Measurements from ENCODE around the gene SLC49A3.
"Not testable (repeated sequence)": the region's sequence is repeated elsewhere in the genome, so short reads cannot be mapped to it uniquely, and the experiment has no call there.

Gene SLC49A3

DNA sequence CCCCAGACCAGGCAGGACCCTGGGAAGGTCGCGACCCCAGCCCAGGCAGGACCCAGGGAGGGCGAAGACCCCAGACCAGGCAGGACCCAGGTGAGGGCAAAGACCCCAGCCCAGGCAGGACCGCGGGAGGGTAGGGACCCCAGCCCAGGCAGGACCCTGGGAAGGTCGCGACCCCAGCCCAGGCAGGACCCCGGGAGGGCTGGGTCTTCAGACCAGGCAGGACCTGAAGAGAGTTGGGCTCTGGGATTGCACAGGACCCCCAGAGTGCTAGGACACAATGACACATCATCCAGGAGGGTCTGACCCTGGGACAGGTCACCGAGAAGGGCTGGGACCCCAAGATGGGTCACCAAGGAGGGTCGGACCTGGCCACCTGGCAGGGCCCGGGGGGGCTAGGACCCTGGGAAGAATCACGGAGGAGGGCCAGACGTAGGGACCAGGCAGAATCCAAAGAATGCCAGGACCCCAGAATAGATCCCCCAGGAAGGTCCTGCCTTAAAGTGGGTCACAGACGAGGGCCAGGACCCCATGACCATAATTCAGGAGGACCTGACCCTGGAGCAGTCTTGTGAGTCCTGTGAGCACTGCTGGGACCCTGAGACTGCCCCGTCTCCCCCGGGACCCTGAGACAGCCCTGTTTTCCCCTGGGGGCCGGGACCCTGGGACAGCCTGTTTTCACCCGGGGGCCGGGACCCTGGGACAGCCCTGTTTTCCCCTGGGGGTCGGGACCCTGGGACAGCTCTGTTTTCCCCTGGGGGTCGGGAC, 18.1 kb upstream of the SLC49A3 start:
- Histone ChIP-seq H3K27ac (ENCODE audit: low read length) (no peak overlapping the region), H3K4me3 (ENCODE audit: low read depth in 1 of 2, low read length in 2 of 2) (peak overlapping the region; percentile 53 to 80), H3K4me1 (ENCODE audit: control insufficient read depth in 1 of 2, insufficient read depth in 2 of 2, low read length in 2 of 2) (peaks cover 15 to 25% of the 10 kb centered on the region in 2 donors)

DNA sequence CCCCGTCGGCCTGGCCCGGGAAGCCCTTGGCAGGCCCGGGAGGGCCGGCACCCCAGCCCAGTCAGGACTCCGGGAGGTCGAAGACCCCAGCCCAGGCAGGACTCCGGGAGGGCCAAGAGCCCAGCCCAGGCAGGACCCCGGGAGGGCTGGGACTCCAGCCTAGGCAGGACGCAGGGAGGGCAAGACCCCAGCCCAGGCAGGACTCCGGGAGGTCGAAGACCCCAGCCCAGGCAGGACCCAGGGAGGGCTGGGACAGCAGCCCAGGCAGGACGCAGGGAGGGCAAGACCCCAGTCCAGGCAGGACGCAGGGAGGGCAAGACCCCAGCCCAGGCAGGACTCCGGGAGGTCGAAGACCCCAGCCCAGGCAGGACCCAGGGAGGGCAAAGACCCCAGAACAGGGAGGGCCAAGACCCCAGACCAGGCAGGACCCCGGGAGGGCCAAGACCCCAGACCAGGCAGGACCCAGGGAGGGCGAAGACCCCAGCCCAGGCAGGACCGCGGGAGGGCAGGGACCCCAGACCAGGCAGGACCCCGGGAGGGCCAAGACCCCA, 17.2 kb upstream of the SLC49A3 start:
- peak overlapping the region; percentile 80 to 81 for H3K4me3 ChIP-seq (ENCODE audit: low read depth in 1 of 2, low read length in 2 of 2)
- not testable (repeated sequence) for H3K9me3 ChIP-seq (ENCODE audit: control insufficient read depth in 1 of 2, low read length in 2 of 2); H3K36me3 ChIP-seq (ENCODE audit: control insufficient read depth in 1 of 2, insufficient read depth in 2 of 2, low read length in 2 of 2); H3K27me3 ChIP-seq (ENCODE audit: low read depth, low read length)
- peak overlapping the region; percentile 67 for H3K27ac ChIP-seq (ENCODE audit: low read length)
- H3K4me1 ChIP-seq (ENCODE audit: control insufficient read depth in 1 of 2, insufficient read depth in 2 of 2, low read length in 2 of 2) = peaks cover 15 to 25% of the 10 kb centered on the region in 2 donors

More for the DNA sequence above, 18.1 kb upstream of the SLC49A3 start:
- Histone ChIP-seq H3K9me3 (ENCODE audit: control insufficient read depth in 1 of 2, low read length in 2 of 2) (no peaks in the 10 kb centered on the region), H3K27me3 (ENCODE audit: low read depth, low read length) (no peaks in the 10 kb centered on the region), H3K36me3 (ENCODE audit: control insufficient read depth in 1 of 2, insufficient read depth in 2 of 2, low read length in 2 of 2) (no peaks in the 10 kb centered on the region)

DNA sequence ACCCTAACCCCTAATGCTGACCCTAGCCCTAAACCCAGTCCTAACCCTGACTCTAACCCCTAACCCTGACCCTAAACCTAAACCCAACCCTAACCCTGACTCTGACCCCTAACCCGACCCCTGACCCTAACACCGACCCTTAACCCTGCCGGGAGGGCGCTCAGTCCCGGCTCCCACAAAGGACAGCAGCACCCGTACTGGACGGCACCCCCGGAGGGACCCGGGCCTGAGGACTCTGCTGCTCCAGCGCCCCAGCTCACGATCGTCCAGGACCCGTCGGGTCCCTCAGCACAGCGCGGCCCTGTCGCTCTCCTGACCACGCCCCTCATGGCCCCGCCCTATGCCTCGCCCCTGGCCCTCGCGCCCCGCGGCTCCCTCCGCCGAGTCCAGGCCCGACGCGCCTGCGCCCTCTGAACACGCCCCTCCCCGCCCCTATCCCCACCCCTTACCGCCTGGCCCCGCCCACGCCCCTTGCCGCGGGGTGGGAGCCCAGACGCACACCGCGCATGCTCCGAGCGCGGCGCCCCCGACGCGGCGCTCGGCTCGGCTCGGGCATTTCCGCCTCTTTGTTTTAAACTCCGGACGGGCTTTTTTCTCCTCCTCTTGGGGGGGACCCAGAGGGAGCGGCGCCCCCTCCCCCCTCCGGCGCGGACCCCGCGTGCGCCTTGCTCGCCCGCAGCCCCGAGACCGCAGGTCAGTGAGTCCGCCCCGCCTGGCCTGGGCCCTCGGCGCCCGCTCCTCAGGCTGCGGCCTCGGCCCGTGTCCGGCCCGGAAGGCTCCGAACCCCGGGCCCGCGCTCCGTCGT, 16.5 kb upstream of the SLC49A3 start, which contains the start of gene PCGF3:
Gene PCGF3, plus strand, starts transcription at position 555 of the 805 bp plus-strand sequence. CDS start 27,849 bp downstream, outside the sequence.
- Histone ChIP-seq H3K4me3 (ENCODE audit: low read depth in 1 of 2, low read length in 2 of 2) (peak within 1 kb of the TSS; percentile 80 to 81), H3K27me3 (ENCODE audit: low read depth, low read length) (no peaks in the 10 kb centered on the region), H3K9me3 (ENCODE audit: control insufficient read depth in 1 of 2, low read length in 2 of 2) (no peaks in the 10 kb centered on the region), H3K27ac (ENCODE audit: low read length) (peak within 1 kb of the TSS; percentile 67), H3K4me1 (ENCODE audit: control insufficient read depth in 1 of 2, insufficient read depth in 2 of 2, low read length in 2 of 2) (peaks cover 15 to 25% of the 10 kb centered on the region in 2 donors), H3K36me3 (ENCODE audit: control insufficient read depth in 1 of 2, insufficient read depth in 2 of 2, low read length in 2 of 2) (no peaks in the 10 kb centered on the region)

DNA sequence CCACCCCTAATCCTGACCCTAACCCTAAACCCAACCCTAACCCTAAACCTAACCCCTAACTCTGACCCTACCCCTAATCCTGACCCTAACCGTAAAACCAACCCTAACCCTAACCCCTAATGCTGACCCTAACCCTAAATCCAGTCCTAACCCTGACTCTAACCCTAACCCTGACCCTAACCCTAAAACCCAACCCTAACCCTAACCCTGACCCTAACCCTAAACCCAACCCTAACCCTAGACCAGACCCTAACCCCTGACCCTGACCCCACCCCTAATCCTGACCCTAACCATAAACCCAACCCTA, 16.0 kb upstream of the SLC49A3 start:
- Histone ChIP-seq H3K4me3 (ENCODE audit: low read depth in 1 of 2, low read length in 2 of 2) (peak overlapping the region; percentile 52 to 80), H3K9me3 (ENCODE audit: control insufficient read depth in 1 of 2, low read length in 2 of 2) (no peaks in the 10 kb centered on the region), H3K27me3 (ENCODE audit: low read depth, low read length) (no peaks in the 10 kb centered on the region)

DNA sequence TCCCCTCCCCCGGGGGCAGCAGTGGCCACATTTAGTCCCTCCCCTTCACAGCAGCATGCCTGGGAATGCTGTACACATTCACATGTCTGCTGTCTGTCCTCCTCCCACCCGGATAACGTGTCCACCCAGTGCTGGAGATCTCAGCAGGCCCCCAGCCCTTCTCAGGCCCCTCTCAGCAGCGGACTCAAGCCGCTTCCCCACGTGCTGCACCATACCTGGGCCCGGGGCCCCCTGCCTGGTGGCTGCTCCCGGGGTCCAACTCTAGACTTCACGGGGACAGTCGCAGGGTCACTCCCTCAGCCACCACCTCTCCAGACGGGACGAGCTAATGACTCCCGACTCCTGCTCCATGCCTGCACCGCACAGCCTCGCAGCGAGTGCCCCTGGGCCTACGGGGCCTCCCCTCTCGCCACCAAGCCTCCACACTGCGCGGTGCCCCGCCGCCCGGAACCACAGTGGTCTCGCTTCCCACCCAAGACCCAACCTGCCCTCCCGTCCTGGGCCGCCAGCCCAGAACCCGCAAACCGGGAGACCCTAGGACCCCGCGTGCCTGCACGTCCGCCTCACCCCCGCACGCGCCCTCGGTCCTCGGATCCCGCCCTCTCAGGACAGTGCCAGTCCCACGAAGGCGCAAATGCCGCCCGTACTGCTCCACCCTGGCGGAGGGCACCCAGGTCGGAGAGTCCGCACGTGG, 15.4 kb upstream of the SLC49A3 start:
- no peak overlapping the region for H3K4me3 ChIP-seq (ENCODE audit: low read depth in 1 of 2, low read length in 2 of 2)
- H3K27me3 ChIP-seq (ENCODE audit: low read depth, low read length) = no peaks in the 10 kb centered on the region
- no peaks in the 10 kb centered on the region for H3K36me3 ChIP-seq (ENCODE audit: control insufficient read depth in 1 of 2, insufficient read depth in 2 of 2, low read length in 2 of 2)
- no peaks in the 10 kb centered on the region for H3K9me3 ChIP-seq (ENCODE audit: control insufficient read depth in 1 of 2, low read length in 2 of 2)
- H3K27ac ChIP-seq (ENCODE audit: low read length) = no peak overlapping the region
- peaks cover 15 to 25% of the 10 kb centered on the region in 2 donors for H3K4me1 ChIP-seq (ENCODE audit: control insufficient read depth in 1 of 2, insufficient read depth in 2 of 2, low read length in 2 of 2)

More for the DNA sequence above, 16.0 kb upstream of the SLC49A3 start:
- H3K36me3 ChIP-seq (ENCODE audit: control insufficient read depth in 1 of 2, insufficient read depth in 2 of 2, low read length in 2 of 2) = no peaks in the 10 kb centered on the region
- peaks cover 15 to 25% of the 10 kb centered on the region in 2 donors for H3K4me1 ChIP-seq (ENCODE audit: control insufficient read depth in 1 of 2, insufficient read depth in 2 of 2, low read length in 2 of 2)
- no peak overlapping the region for H3K27ac ChIP-seq (ENCODE audit: low read length)

DNA sequence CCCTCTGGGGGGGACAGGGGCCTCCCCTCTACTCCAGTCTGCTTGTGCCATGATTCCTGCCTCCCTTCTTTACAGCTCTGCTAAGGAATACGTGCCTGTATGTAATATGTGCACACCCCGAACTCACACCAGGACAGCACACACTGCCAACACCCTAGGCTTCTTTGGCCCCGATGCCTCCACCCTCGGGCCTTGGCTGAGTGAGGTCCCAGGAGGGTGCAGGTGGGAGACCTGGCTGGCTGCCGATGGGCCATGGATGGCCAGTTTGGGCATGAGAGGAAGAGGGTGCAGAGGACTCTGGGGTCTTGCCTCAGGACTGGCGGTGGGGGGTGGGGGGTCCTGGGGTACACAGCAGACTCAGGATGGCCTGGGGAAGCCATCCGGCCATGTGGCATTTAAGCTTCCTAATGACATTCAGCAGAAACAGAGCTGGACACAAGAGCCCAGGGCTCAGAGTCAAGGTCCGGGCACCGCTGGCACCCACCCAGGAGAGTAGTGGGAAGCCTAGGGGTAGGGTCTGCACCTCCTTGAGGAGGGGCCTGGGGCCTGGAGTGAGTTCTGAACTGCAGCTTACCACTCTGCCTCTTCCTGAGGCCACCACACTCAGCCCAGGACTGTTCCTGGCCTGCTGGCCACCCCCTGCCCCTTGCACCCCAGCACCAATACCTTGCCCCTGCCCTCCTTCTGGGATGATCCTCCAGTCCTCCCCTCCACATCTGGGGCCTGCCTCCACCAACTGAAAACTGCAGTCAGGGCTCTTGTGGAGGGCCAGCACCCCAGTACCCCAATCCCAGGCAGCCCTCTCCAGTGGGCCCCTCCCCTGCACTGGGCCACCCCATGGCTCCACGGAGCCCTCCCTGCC, 14.6 kb upstream of the SLC49A3 start:
- Histone ChIP-seq H3K27ac (ENCODE audit: low read length) (no peak overlapping the region), H3K36me3 (ENCODE audit: control insufficient read depth in 1 of 2, insufficient read depth in 2 of 2, low read length in 2 of 2) (no peaks in the 10 kb centered on the region)

DNA sequence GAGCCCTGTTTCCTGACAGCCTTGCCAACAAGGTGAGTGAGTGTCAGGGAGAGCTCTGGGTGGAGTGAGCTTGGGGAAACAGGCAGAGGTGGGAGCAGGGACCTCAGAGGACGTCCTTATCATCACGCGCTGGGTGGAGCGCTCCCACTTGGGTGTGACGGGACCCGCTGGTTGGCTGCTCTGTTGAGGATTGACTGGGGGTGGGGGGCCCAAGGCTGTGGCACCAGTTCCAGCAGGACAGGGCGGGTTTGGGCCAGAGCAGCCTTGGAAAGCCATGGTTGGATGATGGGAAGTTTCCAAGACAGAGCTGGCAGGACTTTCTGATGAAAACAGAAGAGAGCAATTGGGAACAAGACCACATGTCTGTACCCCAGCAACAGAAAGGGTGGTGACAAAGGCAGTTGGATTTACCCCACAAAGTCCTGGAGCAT, 13.7 kb upstream of the SLC49A3 start:
- Histone ChIP-seq H3K9me3 (ENCODE audit: control insufficient read depth in 1 of 2, low read length in 2 of 2) (no peaks in the 10 kb centered on the region), H3K27ac (ENCODE audit: low read length) (no peak overlapping the region), H3K4me3 (ENCODE audit: low read depth in 1 of 2, low read length in 2 of 2) (no peak overlapping the region), H3K27me3 (ENCODE audit: low read depth, low read length) (no peaks in the 10 kb centered on the region), H3K36me3 (ENCODE audit: control insufficient read depth in 1 of 2, insufficient read depth in 2 of 2, low read length in 2 of 2) (no peaks in the 10 kb centered on the region), H3K4me1 (ENCODE audit: control insufficient read depth in 1 of 2, insufficient read depth in 2 of 2, low read length in 2 of 2) (peaks cover 8 to 11% of the 10 kb centered on the region in 2 donors)

More for the DNA sequence above, 14.6 kb upstream of the SLC49A3 start:
- Histone ChIP-seq H3K4me3 (ENCODE audit: low read depth in 1 of 2, low read length in 2 of 2) (no peak overlapping the region), H3K4me1 (ENCODE audit: control insufficient read depth in 1 of 2, insufficient read depth in 2 of 2, low read length in 2 of 2) (peaks cover 14 to 20% of the 10 kb centered on the region in 2 donors), H3K9me3 (ENCODE audit: control insufficient read depth in 1 of 2, low read length in 2 of 2) (no peaks in the 10 kb centered on the region), H3K27me3 (ENCODE audit: low read depth, low read length) (no peaks in the 10 kb centered on the region)

DNA sequence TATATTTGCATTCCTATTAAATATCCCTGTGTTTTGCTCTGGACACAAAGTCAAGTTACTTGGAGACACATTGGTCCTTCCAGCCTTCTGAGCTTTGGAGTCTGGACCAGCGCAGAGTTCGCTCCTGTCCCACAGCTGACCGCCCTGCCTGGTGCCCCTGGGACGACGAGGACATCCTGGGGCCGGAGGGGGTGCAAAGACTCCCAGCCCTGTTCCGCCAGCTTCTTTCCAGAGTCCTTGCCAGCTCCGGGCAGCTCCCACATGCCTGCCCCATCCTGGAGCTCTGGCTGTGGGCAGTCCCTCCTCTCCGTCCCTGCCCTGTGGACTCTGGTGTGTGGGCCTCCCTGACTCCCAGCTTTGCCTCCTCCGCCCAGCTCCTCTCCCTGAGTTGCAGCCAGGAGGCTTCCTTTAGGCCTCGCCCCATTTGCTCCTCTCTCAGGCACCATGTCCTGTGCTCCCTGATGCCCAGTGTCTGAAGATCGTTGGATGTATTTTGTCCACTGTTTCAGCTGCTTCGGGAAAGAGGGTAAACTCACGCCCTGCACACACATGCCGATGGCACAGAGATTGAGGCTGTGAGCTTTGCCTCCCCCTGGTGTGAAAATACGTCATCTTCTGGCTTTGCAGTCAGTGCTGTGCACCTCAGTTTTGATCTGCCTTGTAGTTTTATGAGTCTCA, 11.8 kb upstream of the SLC49A3 start:
- no peak overlapping the region for H3K4me3 ChIP-seq (ENCODE audit: low read depth in 1 of 2, low read length in 2 of 2)
- no peaks in the 10 kb centered on the region for H3K27me3 ChIP-seq (ENCODE audit: low read depth, low read length)
- H3K27ac ChIP-seq (ENCODE audit: low read length) = no peak overlapping the region
- no peaks in the 10 kb centered on the region for H3K36me3 ChIP-seq (ENCODE audit: control insufficient read depth in 1 of 2, insufficient read depth in 2 of 2, low read length in 2 of 2)
- H3K4me1 ChIP-seq (ENCODE audit: control insufficient read depth in 1 of 2, insufficient read depth in 2 of 2, low read length in 2 of 2) = peaks cover 0 to 4% of the 10 kb centered on the region in 2 donors
- no peaks in the 10 kb centered on the region for H3K9me3 ChIP-seq (ENCODE audit: control insufficient read depth in 1 of 2, low read length in 2 of 2)

DNA sequence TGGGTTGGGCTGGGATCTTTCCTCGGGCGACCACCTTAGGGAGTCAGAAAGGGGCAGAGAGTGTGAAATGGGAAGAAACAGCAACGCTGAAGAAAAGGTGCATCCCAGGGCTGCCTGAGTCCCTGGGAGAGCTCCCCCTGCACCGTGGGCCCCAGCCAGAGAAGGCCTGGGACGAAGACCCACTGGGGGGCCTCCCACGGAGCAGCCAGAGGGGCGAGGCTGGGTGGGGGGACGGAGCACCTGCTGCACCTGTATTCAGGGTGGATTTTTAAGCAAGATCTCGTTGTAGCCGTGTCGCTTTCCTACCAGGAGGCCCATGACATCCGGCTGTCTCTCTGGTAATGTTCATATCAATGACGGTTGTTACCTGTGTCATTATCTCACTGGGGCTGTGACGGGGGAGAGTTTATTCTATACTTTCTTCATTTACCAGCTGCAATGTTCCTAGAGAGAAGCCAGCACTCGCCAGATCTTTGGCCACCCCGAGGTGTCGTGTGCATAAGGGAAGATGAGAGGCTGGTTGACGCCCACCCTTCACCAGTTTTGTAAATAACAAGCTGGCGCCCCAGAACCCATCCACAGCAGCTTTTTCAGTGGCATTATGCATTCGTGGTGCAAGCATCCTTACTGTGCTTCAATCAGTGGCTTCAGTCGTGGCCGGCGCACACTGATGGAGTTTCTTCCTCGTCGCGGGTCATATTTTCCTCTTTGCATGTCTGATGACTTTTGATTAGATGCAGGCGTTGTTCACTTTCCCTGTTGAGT, 11.0 kb upstream of the SLC49A3 start:
- Histone ChIP-seq H3K4me3 (ENCODE audit: low read depth in 1 of 2, low read length in 2 of 2) (no peak overlapping the region), H3K27me3 (ENCODE audit: low read depth, low read length) (no peaks in the 10 kb centered on the region), H3K27ac (ENCODE audit: low read length) (no peak overlapping the region), H3K4me1 (ENCODE audit: control insufficient read depth in 1 of 2, insufficient read depth in 2 of 2, low read length in 2 of 2) (peaks cover 0 to under 1% of the 10 kb centered on the region in 2 donors), H3K36me3 (ENCODE audit: control insufficient read depth in 1 of 2, insufficient read depth in 2 of 2, low read length in 2 of 2) (no peaks in the 10 kb centered on the region), H3K9me3 (ENCODE audit: control insufficient read depth in 1 of 2, low read length in 2 of 2) (no peaks in the 10 kb centered on the region)
